Adrenal gland (tissue), 12 donors: ENCODE measurements around the gene LRP2. TPM values are rescaled to one million over a fixed set of nuclear protein-coding genes. Genes with fewer than 3 reads are reported as not detected.

Source experiments
- DNase-seq, 7 donors: peaks; one replicate each; pipeline ENCODE4 v3.0.0-alpha.2; 2019 to 2020
- H3K27ac ChIP-seq, 5 donors: fragments of 200-600 bp; sonication (generic) in 4 of 5; 1 replicate in 3 of 5; 2 replicates in 2 of 5; pipeline versions ENCODE4 v1.5.1 to v1.8.0; 2016 to 2020; ENCODE audit warnings: mild to moderate bottlenecking in 1 of 5
- H3K27me3 ChIP-seq: fragments of 200-600 bp; 2 replicates; pipeline ENCODE4 v1.8.0; 2021
- H3K36me3 ChIP-seq, 2 donors: fragments of 200-600 bp; replicated peaks in 1 of 2; 1 replicate in 1 of 2; 2 replicates in 1 of 2; pipeline versions ENCODE4 v1.5.1 to v1.8.0; 2018 to 2022
- H3K4me1 ChIP-seq, 2 donors: fragments of 200-600 bp; replicated peaks in 1 of 2; 1 replicate in 1 of 2; 2 replicates in 1 of 2; pipeline versions ENCODE4 v1.5.1 to v1.8.0; 2018 to 2021
- H3K4me3 ChIP-seq, 4 donors: fragments of 200-600 bp; sonication (generic) in 3 of 4; one replicate each; pipeline ENCODE4 v1.5.1; 2016 to 2018
- H3K9me3 ChIP-seq, 3 donors: fragments of 200-600 bp; sonication (generic) in 1 of 3; replicated peaks in 1 of 3; 1 replicate in 2 of 3; 2 replicates in 1 of 3; pipeline versions ENCODE4 v1.5.1 to v1.8.0; 2016 to 2021
- CTCF ChIP-seq, 6 experiments: fragments of 450-650 bp in 4 of 6; fragments of 200-600 bp in 2 of 6; sonication (generic) in 1 of 6; IDR thresholded peaks; 1 replicate in 5 of 6; 2 replicates in 1 of 6; pipeline versions ENCODE4 v1.5.1 to v1.8.0; 2016 to 2021; ENCODE audit warnings: antibody characterized with exemption in 6 of 6, mild to moderate bottlenecking in 2 of 6, moderate library complexity in 1 of 6
- POLR2A ChIP-seq, 2 donors: fragments of 450-650 bp; IDR thresholded peaks; one replicate each; pipeline ENCODE4 v1.6.1; 2017; ENCODE audit warnings: antibody characterized with exemption in 2 of 2, mild to moderate bottlenecking in 2 of 2, moderate library complexity in 1 of 2
- WGBS, 4 donors: extraction: QIAGEN DNeasy Blood & Tissue Kit in 2 of 4; methylation state at CpG; one replicate each; pipeline versions ENCODE4 v1.1.5 to v1.1.7; 2013 to 2017; 5-methylcytosine and 5-hydroxymethylcytosine counted together
- intact Hi-C, 2 donors: fragments of 100-400 bp; cut with DNase I; formaldehyde crosslinking; loops; one replicate each; pipeline versions ENCODE4 v1.14.1 to v1.15.0; 2022 to 2023
- polyA plus RNA-seq, 3 donors: library from polyadenylated mRNA; stranded (reverse); fragments of 200-250 nt in 2 of 3; fragments of 350-450 nt in 1 of 3; fragmentation: Illumina TruSeq in 1 of 3; extraction: RNeasy Lipid Tissue Mini Kit (QIAGEN cat#74804) in 1 of 3; gene quantifications; one replicate each; pipeline ENCODE4 v1.2.3, GENCODE V29; 2013 to 2014
- total RNA-seq, 9 donors: library from RNA; depleted of rRNA in 4 of 9; stranded (reverse); fragments of >200 nt in 4 of 9; fragments of 120-200 nt in 1 of 9; fragmentation: NEBNext Ultra II Directional in 1 of 9; extraction: Animal tissue kit (Norgen Biotek cat#: 25700) in 1 of 9; gene quantifications; one replicate each; pipeline versions ENCODE4 v1.1.0 to v1.2.4, GENCODE V29; 2013 to 2023
- donor health status: healthy with polysubstance abuse.
- donor health status: Bipolar disorder and iron deficiency.
- donor health status: DM: yes; HTN: yes; CAD: no.
- donor health status: DM: no; HTN: no; CAD: no.
- donor health status: DM: no; HTN: no; CAD: no.
- donor health status: DM: yes; HTN: yes; CAD: no.

LRP2 gene
- total and polyA plus RNA-seq, 12 donors = 0.04 to 0.43 (median 0.10) TPM; not detected in 8

- 30 to 36% (median 32%) methylated on average over 9 to 10 of the region's 10 CpGs for WGBS, 4 donors
- Histone ChIP-seq H3K4me3 (no peak overlapping the region), H3K9me3 (no peaks in the 10 kb centered on the region), H3K27me3 (no peaks in the 10 kb centered on the region), H3K4me1 (no peaks in the 10 kb centered on the region), H3K27ac (no peak overlapping the region), H3K36me3 (no peaks in the 10 kb centered on the region)
- TF ChIP-seq CTCF (IDR thresholded peaks at IDR 0.05) = peak; percentile 61 to 75 (median 73)
- TF ChIP-seq POLR2A (IDR thresholded peaks at IDR 0.05) = no peak
- intact Hi-C loops = loop anchor here in 1 of 2 donors (5.0 kb wide), 1 partner anchor 180 kb away; no protein-coding TSS in a partner anchor
- peak; percentile 52 to 76 (median 64) for DNase-seq
Measured at GRCh38 chr2:169141713-169142352, 220.5 kb downstream of the LRP2 start.

- Histone ChIP-seq H3K4me3 (no peak overlapping the region), H3K36me3 (no peaks in the 10 kb centered on the region), H3K27me3 (no peaks in the 10 kb centered on the region), H3K9me3 (no peaks in the 10 kb centered on the region), H3K4me1 (no peaks in the 10 kb centered on the region), H3K27ac (no peak overlapping the region)
- TF ChIP-seq POLR2A (IDR thresholded peaks at IDR 0.05) (no peak), CTCF (IDR thresholded peaks at IDR 0.05) (no peak)
- WGBS, 4 donors = 59 to 86% (median 68%) methylated on average over 7 to 8 of the region's 8 CpGs
- no peak for DNase-seq
- intact Hi-C loops = loop anchor here in 1 of 2 donors (5.0 kb wide), 1 partner anchor 178 kb away; no protein-coding TSS in a partner anchor
Measured at GRCh38 chr2:169139993-169140767, 222.2 kb downstream of the LRP2 start.

- Histone ChIP-seq H3K4me1 (no peaks in the 10 kb centered on the region), H3K27me3 (no peaks in the 10 kb centered on the region), H3K4me3 (no peak overlapping the region), H3K27ac (no peak overlapping the region), H3K36me3 (no peaks in the 10 kb centered on the region), H3K9me3 (no peaks in the 10 kb centered on the region)
- DNase-seq = no peak
- no peak for TF ChIP-seq CTCF (IDR thresholded peaks at IDR 0.05)
- no peak for TF ChIP-seq POLR2A (IDR thresholded peaks at IDR 0.05)
- WGBS, 4 donors = 75 to 91% (median 77%) methylated on average over 7 of the region's 7 CpGs
- intact Hi-C loops = no loop called here
Measured at GRCh38 chr2:169139145-169139544, 223.2 kb downstream of the LRP2 start.

GRCh38 chr2:169137924-169138323, 224.4 kb downstream of the LRP2 start:
- Histone ChIP-seq H3K4me3 (no peak overlapping the region), H3K4me1 (no peaks in the 10 kb centered on the region), H3K27me3 (no peaks in the 10 kb centered on the region), H3K27ac (no peak overlapping the region), H3K9me3 (no peaks in the 10 kb centered on the region), H3K36me3 (no peaks in the 10 kb centered on the region)
- TF ChIP-seq POLR2A (IDR thresholded peaks at IDR 0.05) (no peak), CTCF (IDR thresholded peaks at IDR 0.05) (no peak)
- 62 to 79% (median 67%) methylated on average over 2 of the region's 2 CpGs for WGBS, 4 donors
- intact Hi-C loops = no loop called here
- no peak for DNase-seq
